ENCODE measurements around the gene TMC1.

Gene TMC1

GRCh38 chr9:72648324-72649126, 127.1 kb downstream of the TMC1 start:
- Histone ChIP-seq H3K4me1 (ENCODE audit: insufficient read depth, low read length) (no peaks in the 10 kb centered on the region), H3K4me2 (ENCODE audit: insufficient read depth, low read length) (no peak overlapping the region), H2AFZ (ENCODE audit: low read depth, low read length) (no peak overlapping the region), H3K27ac (ENCODE audit: low read length) (no peak overlapping the region), H3K79me2 (ENCODE audit: insufficient read depth, low read length) (no peaks in the 10 kb centered on the region), H3K4me3 (ENCODE audit: low read depth in 1 of 2, low read length in 2 of 2) (no peak overlapping the region), H3K9ac (ENCODE audit: low read depth, low read length) (no peak overlapping the region), H3K27me3 (ENCODE audit: insufficient read depth, low read length, poor library complexity) (peaks cover 3% of the 10 kb centered on the region), H3K9me3 (ENCODE audit: insufficient read depth, low read length, severe bottlenecking) (no peaks in the 10 kb centered on the region), H4K20me1 (ENCODE audit: insufficient read depth, low read length) (no peaks in the 10 kb centered on the region), H3K36me3 (ENCODE audit: insufficient read depth, low read length) (no peaks in the 10 kb centered on the region)
- DNase-seq = no peak
- ATAC-seq (ENCODE audit: insufficient read depth, low read depth) = no peak
- no peak for TF ChIP-seq CTCF (IDR thresholded peaks at IDR 0.05; ENCODE audit: borderline replicate concordance, extremely low read depth, low read length, poor library complexity, severe bottlenecking)
- TF ChIP-seq EZH2 (IDR thresholded peaks at IDR 0.05; ENCODE audit: borderline replicate concordance, low read depth, low read length, severe bottlenecking) = no peak

GRCh38 chr9:72649127-72649442, 127.7 kb downstream of the TMC1 start:
- Histone ChIP-seq H4K20me1 (ENCODE audit: insufficient read depth, low read length) (no peaks in the 10 kb centered on the region), H3K27ac (ENCODE audit: low read length) (no peak overlapping the region), H3K27me3 (ENCODE audit: insufficient read depth, low read length, poor library complexity) (peaks cover 3% of the 10 kb centered on the region), H2AFZ (ENCODE audit: low read depth, low read length) (no peak overlapping the region), H3K36me3 (ENCODE audit: insufficient read depth, low read length) (no peaks in the 10 kb centered on the region), H3K79me2 (ENCODE audit: insufficient read depth, low read length) (no peaks in the 10 kb centered on the region), H3K9me3 (ENCODE audit: insufficient read depth, low read length, severe bottlenecking) (no peaks in the 10 kb centered on the region), H3K4me2 (ENCODE audit: insufficient read depth, low read length) (no peak overlapping the region), H3K9ac (ENCODE audit: low read depth, low read length) (no peak overlapping the region), H3K4me3 (ENCODE audit: low read depth in 1 of 2, low read length in 2 of 2) (no peak overlapping the region), H3K4me1 (ENCODE audit: insufficient read depth, low read length) (no peaks in the 10 kb centered on the region)
- TF ChIP-seq EZH2 (IDR thresholded peaks at IDR 0.05; ENCODE audit: borderline replicate concordance, low read depth, low read length, severe bottlenecking) = no peak
- DNase-seq = no peak
- ATAC-seq (ENCODE audit: insufficient read depth, low read depth) = no peak

DNA sequence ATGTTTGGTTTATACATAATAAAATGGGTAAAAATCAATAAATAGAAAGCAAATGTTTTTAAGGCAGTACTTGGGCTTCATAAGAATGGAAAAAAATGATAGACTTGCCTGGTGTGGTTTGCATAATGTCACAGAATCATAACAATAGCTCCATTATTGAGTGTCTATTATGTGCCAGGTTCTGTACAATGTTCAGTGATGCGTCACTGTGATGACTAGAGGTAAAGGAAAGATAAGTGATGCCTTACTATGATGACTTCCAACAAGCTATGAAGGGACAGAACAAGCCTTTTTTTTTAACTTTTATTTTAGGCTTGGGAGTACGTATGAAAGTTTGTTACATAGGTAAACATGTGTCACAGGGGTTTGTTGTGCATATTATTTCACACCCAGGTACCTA, 128.8 kb downstream of the TMC1 start:
- no peaks in the 10 kb centered on the region for H3K36me3 ChIP-seq (ENCODE audit: insufficient read depth, low read length)
- no peak for TF ChIP-seq EZH2 (IDR thresholded peaks at IDR 0.05; ENCODE audit: borderline replicate concordance, low read depth, low read length, severe bottlenecking)
- TF ChIP-seq CTCF (IDR thresholded peaks at IDR 0.05; ENCODE audit: borderline replicate concordance, extremely low read depth, low read length, poor library complexity, severe bottlenecking) = no peak

DNA sequence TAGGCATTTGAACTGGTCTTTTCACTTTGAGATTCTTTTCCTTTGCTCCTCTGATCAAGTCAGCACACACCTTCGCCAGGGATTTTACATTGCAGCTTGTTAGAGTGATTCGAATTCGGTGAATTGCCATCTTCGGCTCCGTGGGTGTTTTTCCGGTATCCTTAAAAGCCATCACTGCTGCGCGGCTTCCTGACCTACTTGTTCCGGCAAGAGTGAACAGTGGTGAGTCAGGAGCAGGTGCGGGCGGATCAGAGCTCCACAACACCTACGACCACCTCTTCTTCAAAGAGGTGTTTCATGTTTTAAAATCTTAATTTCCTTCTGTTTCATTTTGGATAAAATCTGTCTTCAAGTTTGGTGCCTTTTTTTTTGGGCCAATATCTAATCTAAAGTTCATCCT, 134.6 kb downstream of the TMC1 start:
- DNase-seq (no peak), ATAC-seq (ENCODE audit: insufficient read depth, low read depth) (no peak)
- Histone ChIP-seq H3K27ac (ENCODE audit: low read length) (no peak overlapping the region), H3K4me3 (ENCODE audit: low read depth in 1 of 2, low read length in 2 of 2) (no peak overlapping the region), H3K4me2 (ENCODE audit: insufficient read depth, low read length) (no peak overlapping the region), H3K36me3 (ENCODE audit: insufficient read depth, low read length) (no peaks in the 10 kb centered on the region), H3K27me3 (ENCODE audit: insufficient read depth, low read length, poor library complexity) (peaks cover 3% of the 10 kb centered on the region), H3K79me2 (ENCODE audit: insufficient read depth, low read length) (no peaks in the 10 kb centered on the region), H2AFZ (ENCODE audit: low read depth, low read length) (no peak overlapping the region), H3K9me3 (ENCODE audit: insufficient read depth, low read length, severe bottlenecking) (no peaks in the 10 kb centered on the region), H4K20me1 (ENCODE audit: insufficient read depth, low read length) (no peaks in the 10 kb centered on the region), H3K4me1 (ENCODE audit: insufficient read depth, low read length) (no peaks in the 10 kb centered on the region), H3K9ac (ENCODE audit: low read depth, low read length) (no peak overlapping the region)
- TF ChIP-seq EZH2 (IDR thresholded peaks at IDR 0.05; ENCODE audit: borderline replicate concordance, low read depth, low read length, severe bottlenecking) (no peak), CTCF (IDR thresholded peaks at IDR 0.05; ENCODE audit: borderline replicate concordance, extremely low read depth, low read length, poor library complexity, severe bottlenecking) (no peak)

More for the DNA sequence above, 128.8 kb downstream of the TMC1 start:
- Histone ChIP-seq H3K27me3 (ENCODE audit: insufficient read depth, low read length, poor library complexity) (peaks cover 3% of the 10 kb centered on the region), H3K79me2 (ENCODE audit: insufficient read depth, low read length) (no peaks in the 10 kb centered on the region), H3K27ac (ENCODE audit: low read length) (no peak overlapping the region), H3K9ac (ENCODE audit: low read depth, low read length) (no peak overlapping the region), H3K9me3 (ENCODE audit: insufficient read depth, low read length, severe bottlenecking) (no peaks in the 10 kb centered on the region), H3K4me3 (ENCODE audit: low read depth in 1 of 2, low read length in 2 of 2) (no peak overlapping the region), H3K4me2 (ENCODE audit: insufficient read depth, low read length) (no peak overlapping the region), H2AFZ (ENCODE audit: low read depth, low read length) (no peak overlapping the region), H4K20me1 (ENCODE audit: insufficient read depth, low read length) (no peaks in the 10 kb centered on the region), H3K4me1 (ENCODE audit: insufficient read depth, low read length) (no peaks in the 10 kb centered on the region)
- ATAC-seq (ENCODE audit: insufficient read depth, low read depth) (no peak), DNase-seq (no peak)
